ENCODE measurements around the gene TP53I3. TPM values are rescaled to one million over a fixed set of nuclear protein-coding genes. Genes with fewer than 3 reads are reported as not detected.

Gene TP53I3
- total RNA-seq, 1 experiment from 2014 or later, result 20.1 TPM

- TF ChIP-seq, protein P1, sequence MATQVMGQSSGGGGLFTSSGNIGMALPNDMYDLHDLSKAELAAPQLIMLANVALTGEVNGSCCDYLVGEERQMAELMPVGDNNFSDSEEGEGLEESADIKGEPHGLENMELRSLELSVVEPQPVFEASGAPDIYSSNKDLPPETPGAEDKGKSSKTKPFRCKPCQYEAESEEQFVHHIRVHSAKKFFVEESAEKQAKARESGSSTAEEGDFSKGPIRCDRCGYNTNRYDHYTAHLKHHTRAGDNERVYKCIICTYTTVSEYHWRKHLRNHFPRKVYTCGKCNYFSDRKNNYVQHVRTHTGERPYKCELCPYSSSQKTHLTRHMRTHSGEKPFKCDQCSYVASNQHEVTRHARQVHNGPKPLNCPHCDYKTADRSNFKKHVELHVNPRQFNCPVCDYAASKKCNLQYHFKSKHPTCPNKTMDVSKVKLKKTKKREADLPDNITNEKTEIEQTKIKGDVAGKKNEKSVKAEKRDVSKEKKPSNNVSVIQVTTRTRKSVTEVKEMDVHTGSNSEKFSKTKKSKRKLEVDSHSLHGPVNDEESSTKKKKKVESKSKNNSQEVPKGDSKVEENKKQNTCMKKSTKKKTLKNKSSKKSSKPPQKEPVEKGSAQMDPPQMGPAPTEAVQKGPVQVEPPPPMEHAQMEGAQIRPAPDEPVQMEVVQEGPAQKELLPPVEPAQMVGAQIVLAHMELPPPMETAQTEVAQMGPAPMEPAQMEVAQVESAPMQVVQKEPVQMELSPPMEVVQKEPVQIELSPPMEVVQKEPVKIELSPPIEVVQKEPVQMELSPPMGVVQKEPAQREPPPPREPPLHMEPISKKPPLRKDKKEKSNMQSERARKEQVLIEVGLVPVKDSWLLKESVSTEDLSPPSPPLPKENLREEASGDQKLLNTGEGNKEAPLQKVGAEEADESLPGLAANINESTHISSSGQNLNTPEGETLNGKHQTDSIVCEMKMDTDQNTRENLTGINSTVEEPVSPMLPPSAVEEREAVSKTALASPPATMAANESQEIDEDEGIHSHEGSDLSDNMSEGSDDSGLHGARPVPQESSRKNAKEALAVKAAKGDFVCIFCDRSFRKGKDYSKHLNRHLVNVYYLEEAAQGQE (IDR thresholded peaks at IDR 0.05; ENCODE audit: low read depth), result no peak
- TF ChIP-seq EZH2 (IDR thresholded peaks at IDR 0.05), result no peak
These were observed 37.5 kb downstream of the TP53I3 start, which contains the start of gene WDCP (continued) for GRCh38 chr2:24046930-24047702.

DNA sequence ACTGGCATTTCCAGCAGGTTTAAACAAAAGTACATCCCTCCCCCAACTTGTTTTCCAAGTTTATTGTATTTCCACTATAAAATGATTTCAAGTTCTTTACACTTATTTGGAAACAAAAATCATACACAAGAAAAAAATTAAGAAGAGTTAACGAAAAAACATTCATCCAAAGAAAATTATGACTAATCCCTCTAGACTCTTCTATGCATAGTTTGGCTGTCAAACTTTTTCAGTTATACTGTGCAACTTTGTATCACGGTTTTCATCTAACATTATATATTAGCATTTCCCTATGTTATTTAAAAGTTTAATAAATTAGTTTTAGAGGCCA, 38.1 kb downstream of the TP53I3 start:
- ChIA-PET RAD21 (ENCODE audit: low non-redundant PET in 1 of 2, low total read pairs in 2 of 2, uncharacterized antibody in 2 of 2, unreplicated experiment in 2 of 2) (no interaction called here), POLR2A (interaction anchor here (1.5 to 1.6 kb wide), 3 partner anchors 10 to 38 kb away, joined by 7 to 32 read pairs (median 13); partner anchors contain the start of genes SF3B6 and TP53I3), CTCF (interaction anchor here (1.6 kb wide), 1 partner anchor 222 kb away, joined by 8 read pairs; no protein-coding TSS in a partner anchor)
- Histone ChIP-seq H2AFZ (ENCODE audit: low read depth, low read length, poor library complexity, severe bottlenecking) (no peak overlapping the region), H3K9ac (ENCODE audit: low read length) (peak overlapping the region; percentile 76), H3K9me3 (ENCODE audit: control insufficient read depth in 1 of 2, insufficient read depth in 1 of 2, low read depth in 1 of 2, low read length in 2 of 2) (no peaks in the 10 kb centered on the region), H3K27ac (ENCODE audit: low read depth, low read length) (no peak overlapping the region), H3K9me2 (ENCODE audit: insufficient read depth) (no peaks in the 10 kb centered on the region), H3K79me2 (ENCODE audit: insufficient read depth, low read length) (peaks cover 28% of the 10 kb centered on the region), H4K20me1 (ENCODE audit: insufficient read depth) (no peaks in the 10 kb centered on the region), H3K4me2 (ENCODE audit: low read length) (peak overlapping the region; percentile 90), H3K27me3 (ENCODE audit: insufficient read depth, low read length) (no peaks in the 10 kb centered on the region), H3K4me1 (ENCODE audit: control insufficient read depth in 1 of 2, insufficient read depth in 2 of 2, low read length in 2 of 2) (peaks cover 13 to 30% of the 10 kb centered on the region in 2 experiments), H3K36me3 (ENCODE audit: control insufficient read depth in 1 of 2, insufficient read depth in 2 of 2, low read length in 2 of 2) (no peaks in the 10 kb centered on the region), H3K4me3 (replicated peaks in 1 of 2; ENCODE audit: low read depth in 1 of 2, low read length in 2 of 2) (peak overlapping the region; percentile 86 to 93)
- no peak for TF ChIP-seq CBX3 (IDR thresholded peaks at IDR 0.05; ENCODE audit: low read depth)
- no peak for TF ChIP-seq SIN3A (IDR thresholded peaks at IDR 0.05; ENCODE audit: low read depth)
- TF ChIP-seq, protein P2, sequence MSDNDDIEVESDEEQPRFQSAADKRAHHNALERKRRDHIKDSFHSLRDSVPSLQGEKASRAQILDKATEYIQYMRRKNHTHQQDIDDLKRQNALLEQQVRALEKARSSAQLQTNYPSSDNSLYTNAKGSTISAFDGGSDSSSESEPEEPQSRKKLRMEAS (IDR thresholded peaks at IDR 0.05), result no peak
- TF ChIP-seq ZBTB33 (IDR thresholded peaks at IDR 0.05; ENCODE audit: extremely low read depth, insufficient replicate concordance, low read length), result no peak
- no peak for TF ChIP-seq ZNF274 (IDR thresholded peaks at IDR 0.05; ENCODE audit: low read depth, low read length)
- TF ChIP-seq FOSL1 (IDR thresholded peaks at IDR 0.05; ENCODE audit: low read depth), result no peak
- no peak for TF ChIP-seq TCF7L2 (IDR thresholded peaks at IDR 0.05; ENCODE audit: borderline replicate concordance, extremely low read depth, insufficient read depth, insufficient read length)
- TF ChIP-seq, protein P3, sequence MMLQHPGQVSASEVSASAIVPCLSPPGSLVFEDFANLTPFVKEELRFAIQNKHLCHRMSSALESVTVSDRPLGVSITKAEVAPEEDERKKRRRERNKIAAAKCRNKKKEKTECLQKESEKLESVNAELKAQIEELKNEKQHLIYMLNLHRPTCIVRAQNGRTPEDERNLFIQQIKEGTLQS (IDR thresholded peaks at IDR 0.05), result no peak
- DNase-seq (ENCODE audit: low read depth, low spot score), result no peak
- intact Hi-C loops (cut with micrococcal nuclease), result no loop called here
- BruUV-seq (replicated peaks), result no TSS peak
- ATAC-seq, result no peak
